ENCODE measurements around the gene YBX2.
A peak's percentile ranks its signal among the peaks of the same experiment; 100 is the strongest.
"Not testable (repeated sequence)": the region's sequence is repeated elsewhere in the genome, so short reads cannot be mapped to it uniquely, and the experiment has no call there.

YBX2 gene

GRCh38 chr17:7262935-7263800, 31.3 kb downstream of the YBX2 start:
- no peak for DNase-seq

GRCh38 chr17:7262192-7262934, 32.1 kb downstream of the YBX2 start, which contains the start of gene CLDN7:
Gene CLDN7 (minus strand): TSS chr17:7262478. CDS start chr17:7262043, 435 bp downstream.
- no peak for DNase-seq

DNA sequence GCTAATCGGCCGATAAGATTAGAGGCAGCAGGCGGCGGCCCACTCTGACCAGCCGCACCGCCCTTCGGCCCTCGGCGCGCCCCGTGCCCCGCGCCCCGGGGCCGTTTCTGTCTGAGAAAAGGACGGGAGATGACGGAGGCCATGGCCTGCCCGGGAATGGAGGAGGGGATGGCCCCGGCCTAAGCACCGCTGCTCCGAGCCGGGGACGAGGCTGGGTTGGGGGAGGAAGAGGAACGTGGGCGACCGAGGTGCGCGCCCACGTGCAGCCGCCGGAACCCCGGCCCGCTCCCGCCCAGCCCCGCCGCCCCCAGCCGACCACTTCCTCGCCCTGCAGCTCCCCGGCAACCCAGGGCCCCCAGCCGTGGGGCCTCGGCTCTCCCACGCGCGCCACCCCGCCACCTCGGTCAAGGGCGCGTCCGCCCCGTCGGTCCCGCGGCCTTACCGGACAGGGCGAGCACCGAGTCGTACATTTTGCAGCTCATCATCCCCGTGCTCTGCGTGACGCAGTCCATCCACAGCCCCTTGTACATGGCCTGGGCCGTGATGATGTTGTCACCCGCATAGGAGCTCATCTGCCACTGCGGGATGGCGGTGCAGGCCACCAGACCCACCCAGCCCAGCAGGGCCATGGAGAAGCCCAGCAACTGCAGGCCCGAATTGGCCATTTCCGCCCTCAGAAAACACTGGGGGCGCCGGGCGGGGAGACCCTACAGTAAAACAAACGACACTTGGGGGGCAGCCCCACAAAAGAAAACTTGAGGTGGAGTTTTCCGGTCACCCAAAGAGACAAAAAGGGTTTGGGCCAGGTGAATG, 32.9 kb downstream of the YBX2 start:
- DNase-seq: no peak

DNA sequence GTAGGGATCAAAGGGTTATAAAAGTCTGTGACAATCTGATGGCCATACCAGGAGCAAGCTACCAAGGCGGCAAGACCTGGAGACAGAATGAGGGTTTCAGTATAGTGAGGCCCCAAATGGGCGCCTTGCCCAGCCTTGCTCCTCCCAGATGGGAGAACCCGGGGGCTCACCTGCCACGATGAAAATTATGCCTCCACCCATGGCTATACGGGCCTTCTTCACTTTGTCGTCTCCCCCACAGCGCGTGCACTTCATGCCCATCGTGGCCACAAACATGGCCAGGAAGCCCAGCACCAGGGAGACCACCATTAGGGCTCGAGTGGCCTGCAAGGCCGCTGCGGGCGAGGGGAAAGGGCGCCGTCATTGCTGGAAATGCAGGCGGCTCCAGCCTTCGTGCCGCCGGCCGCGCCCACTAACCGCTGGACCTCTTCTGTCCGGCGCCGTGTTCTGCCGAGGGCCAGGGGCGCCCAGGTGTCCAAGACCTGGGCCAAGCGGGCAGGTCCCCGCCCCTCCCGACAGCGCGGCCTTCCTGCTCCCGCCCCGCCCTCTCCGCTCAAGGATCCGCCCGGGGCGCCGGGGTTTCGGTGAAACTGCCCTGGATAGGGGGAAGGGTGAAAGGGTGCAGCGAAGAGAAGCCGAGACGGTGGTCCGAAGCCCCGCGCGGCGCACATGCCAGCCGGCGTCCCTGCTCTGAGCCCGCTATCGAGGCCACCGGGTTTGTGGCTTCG, 33.6 kb downstream of the YBX2 start:
- no peak for DNase-seq

GRCh38 chr17:7260151-7260550, 34.3 kb downstream of the YBX2 start:
- no peak for DNase-seq

DNA sequence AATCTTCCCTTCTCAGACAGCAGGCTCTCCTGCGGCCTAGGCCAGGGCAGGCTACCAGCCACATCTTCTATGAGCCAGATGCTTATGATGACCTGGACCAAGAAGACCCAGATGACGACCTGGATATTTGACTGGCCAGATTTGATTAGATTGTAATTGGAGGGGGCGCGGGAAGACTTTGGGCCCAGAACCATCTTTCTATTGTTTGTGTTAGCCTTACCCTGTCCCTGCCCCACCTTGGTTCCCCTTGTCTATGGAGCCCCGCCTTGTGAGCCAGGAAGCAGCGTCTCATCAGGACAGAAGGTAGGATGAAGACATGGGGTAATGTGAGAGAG, 34.9 kb downstream of the YBX2 start:
- DNase-seq: no peak

GRCh38 chr17:7258731-7259554, 35.5 kb downstream of the YBX2 start:
- DNase-seq: no peak

DNA sequence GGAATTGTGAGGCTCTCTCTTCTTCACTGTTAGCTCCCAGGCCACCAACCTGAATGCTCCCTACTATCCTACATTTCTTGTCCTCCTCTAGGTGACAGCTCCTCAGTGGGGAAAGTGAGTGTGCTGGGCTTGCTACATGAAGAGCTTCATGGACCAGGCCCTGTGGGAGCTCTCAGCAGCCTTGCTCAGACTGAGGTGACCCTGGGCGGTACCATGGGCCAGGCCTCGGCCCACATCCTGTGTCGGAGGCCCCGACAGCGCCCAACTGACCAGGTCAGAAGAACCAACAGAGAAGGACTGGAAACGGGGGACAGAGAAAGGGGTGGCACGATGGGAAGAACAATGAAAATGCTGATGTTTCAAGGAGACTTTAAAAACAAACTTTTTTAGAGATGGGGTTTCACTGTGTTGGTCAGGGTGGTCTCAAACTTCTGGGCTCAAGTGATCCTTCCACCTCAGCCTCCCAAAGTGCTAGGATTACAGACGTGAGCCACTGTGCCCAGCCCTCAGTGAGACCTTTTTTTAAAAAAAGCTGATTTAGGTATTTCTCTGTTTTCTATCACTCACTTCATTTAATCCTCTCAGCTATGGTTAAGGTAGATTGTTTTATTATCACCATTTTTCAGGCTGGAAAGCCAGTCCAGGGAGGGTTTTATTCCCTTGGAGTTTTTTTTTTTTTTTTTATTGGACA, 37.5 kb downstream of the YBX2 start:
- no peak for DNase-seq

GRCh38 chr17:7254511-7254910, 39.9 kb downstream of the YBX2 start:
- no peak for DNase-seq

DNA sequence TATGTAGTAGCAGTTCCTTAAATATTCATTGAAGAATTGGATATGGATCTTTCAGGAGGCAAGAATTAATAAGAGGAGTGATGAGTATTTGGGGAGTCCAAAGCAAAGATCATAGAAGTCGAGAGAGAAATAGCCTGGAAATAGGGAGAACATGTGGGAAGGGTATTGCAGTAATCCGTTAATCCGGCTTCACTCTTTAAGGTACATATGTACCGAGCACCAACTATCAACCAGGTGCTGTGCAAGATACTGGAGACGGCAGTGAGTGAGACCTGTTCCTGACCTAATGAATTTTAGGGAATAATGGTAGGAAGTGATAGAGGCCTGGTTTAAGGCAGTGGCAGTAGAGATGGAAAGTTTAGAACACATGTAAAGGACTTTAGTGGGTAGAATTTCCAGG, 41.4 kb downstream of the YBX2 start:
- no peak for DNase-seq

GRCh38 chr17:7252176-7253043, 42.0 kb downstream of the YBX2 start, which contains the start of gene ELP5:
Gene ELP5 (plus strand): TSS chr17:7252215. CDS start chr17:7252551, 336 bp downstream.
- peak; percentile 75 to 97 (median 92) for DNase-seq

- DNase-seq: peak; percentile 76 to 99 (median 97)
Measured at GRCh38 chr17:7251661-7252175, 42.7 kb downstream of the YBX2 start, which contains the start of gene CTDNEP1. Gene CTDNEP1 (minus strand): TSS chr17:7251734. CDS start chr17:7251296, 438 bp downstream.

- no peak for DNase-seq
Measured at GRCh38 chr17:7250695-7251627, 43.5 kb downstream of the YBX2 start.

DNA sequence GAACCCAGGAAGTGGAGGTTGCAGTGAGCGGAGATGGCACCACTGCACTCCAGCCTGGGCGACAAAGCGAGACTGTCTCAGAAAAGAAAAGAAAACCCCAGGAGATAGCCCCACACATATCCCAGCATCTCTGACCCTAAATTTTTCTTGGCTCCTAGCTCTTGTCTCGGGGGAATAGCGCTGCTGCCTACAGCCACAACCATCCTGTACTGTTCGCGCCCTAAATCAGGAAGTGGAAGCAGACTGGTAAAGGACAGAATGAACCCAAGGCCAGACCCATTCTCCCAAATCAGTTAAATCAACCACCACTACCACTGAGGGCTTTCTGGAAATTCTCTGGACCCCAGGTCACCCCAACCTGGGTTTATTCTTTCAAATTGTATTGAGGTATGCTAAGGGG, 44.6 kb downstream of the YBX2 start:
- DNase-seq: no peak

GRCh38 chr17:7249214-7249613, 45.2 kb downstream of the YBX2 start:
- DNase-seq: no peak

DNA sequence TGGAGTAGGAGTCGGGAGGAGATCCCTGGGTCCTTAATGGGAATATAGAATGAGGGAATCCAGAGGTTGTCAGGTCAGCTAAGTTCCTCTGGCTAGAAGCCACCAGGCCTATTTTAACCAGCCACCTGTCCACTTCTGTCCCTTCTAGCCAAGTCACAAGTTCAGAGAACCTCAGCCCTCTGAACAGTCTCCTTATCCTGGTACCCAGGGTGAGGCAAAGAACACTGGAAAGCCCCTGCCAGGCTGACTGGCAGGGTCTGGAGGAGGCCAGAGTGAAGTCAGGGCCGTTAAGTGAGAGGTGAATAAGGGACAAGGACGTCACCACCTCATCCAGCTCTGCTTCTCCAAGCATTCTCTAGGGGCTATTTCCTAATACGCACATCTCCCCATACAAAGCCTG, 45.6 kb downstream of the YBX2 start:
- no peak for DNase-seq

GRCh38 chr17:7246779-7247178, 47.7 kb downstream of the YBX2 start:
- no peak for DNase-seq

DNA sequence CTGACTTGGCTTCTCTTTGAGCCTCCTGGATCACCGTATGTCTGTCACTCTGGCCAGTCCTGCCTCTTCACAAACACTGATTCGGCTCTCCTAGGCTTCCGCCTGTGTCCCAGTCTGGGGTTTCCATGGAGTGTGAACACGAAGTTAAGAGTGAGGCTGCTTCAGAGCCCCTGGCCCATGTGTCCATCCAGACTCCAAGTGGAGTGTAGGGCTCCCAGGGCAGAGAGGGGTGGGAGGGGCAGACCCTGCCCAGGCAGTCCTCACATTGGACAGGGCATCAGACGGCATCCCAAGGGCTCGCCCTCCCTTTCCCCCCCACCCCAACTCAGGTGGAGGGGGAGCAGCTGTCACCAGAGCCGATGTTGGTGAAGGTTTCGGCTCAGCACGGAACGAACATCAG, 50.6 kb downstream of the YBX2 start:
- DNase-seq: not testable (repeated sequence)
